ENCODE data around the gene MRTFA. TPM values are rescaled to one million over a fixed set of nuclear protein-coding genes. Genes with fewer than 3 reads are reported as not detected.
A peak's percentile ranks its signal among the peaks of the same experiment; 100 is the strongest.

Gene MRTFA
- total RNA-seq, 1 experiment from 2014 or later = 56.5 TPM

DNA sequence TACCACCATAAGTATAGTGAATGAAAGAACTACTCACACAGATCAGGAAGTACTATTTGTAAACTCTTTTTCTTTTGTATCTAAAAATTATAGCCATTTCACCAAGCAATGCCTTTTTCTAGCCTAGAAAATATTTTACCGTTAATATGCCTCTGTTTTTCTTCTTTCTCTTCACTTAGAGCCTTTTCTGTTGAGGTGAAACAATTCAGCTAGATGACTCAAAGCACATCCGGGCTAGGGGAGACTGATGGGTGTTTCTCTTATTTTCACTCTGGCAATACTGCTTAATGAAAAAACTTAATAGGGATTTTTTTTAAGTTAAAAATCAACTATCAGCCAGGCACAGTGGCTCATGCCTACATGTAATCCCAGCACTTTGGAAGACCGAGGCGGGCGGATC, 172.8 kb downstream of the MRTFA start:
- DNase-seq (ENCODE audit: low spot score) = no peak

DNA sequence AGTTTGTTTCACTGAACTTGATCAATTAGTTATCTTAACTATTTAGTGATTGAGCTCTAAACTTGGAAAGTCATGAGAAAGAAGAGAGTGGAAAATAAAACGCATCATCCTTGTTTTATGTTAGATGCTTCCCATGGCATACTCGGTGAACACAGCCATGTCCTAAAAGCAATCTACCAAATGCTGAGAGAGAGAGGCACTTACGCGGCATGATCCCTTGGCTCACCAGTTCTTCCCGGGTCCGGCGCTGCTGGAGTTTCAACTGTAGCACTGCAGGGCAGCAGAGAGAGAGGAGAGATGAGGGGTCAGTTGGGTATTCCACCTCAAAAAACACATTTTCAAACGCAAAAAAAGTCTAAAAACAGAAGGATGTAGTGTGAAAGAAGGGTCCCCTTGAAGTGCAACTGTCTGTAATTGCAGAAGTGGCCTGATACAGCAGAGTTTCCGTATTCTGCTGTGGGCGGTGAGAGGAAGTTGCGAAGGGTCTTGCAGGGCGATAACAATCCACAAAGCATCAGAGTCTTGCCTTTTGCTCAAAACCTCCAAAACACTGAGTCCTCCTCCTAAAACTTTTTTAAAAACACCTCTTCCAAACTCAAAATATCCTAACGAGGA, 173.4 kb downstream of the MRTFA start:
- no peak for DNase-seq (ENCODE audit: low spot score)

DNA sequence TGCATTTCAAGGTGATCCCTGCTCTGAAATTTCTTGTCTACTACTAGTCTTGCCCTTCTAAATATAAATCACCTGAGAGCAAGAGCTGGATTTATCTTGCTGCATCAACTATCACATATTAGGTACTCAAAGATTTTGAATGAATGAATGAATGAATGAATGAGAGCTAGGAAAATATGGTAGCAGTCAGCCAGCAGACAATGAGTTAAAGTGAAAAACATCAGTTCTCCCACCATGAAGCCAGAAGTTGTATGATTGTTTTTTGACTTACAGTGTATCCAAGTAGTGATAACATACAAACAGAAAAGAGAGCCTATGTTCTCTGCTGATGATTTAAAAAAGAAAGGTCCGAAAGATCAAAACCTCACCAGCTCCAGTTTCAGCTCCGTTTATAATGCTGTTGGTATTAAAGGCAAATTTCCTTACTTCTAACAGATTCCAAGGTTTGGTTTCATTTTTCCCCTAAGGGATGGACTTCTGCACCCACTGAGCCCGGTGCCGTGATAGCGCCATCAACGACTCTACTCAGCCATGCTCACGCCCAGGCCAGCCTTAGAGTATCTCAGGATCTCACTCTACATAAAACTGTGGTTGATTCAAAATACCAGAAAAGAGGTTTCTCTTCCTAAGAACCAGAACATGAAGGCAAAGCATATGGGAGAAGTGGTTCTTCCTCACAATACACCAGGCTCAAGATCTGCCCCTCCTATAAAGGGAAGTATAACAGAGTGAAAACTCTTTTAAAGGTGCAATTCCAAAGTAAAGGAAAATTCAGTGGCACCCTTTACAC, 174.1 kb downstream of the MRTFA start:
- no peak for DNase-seq (ENCODE audit: low spot score)

DNA sequence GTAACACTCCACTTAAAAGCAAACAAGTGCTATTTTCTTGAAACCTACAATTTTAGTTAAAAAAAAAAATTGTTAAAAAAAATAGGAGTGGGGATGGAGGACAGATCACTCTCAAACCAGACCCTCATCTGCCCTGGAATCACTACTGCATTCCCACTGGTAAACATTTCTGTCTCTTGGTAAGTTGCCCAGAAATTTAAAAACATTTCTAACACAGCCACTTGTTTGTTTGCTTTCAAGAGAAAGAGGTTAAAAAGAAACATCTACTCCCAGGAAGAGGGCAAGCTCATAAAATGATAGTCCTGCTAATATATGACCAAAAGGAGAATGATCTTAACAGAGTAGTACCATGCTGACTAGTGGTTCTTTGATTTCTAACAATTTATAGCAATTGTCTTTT, 182.8 kb downstream of the MRTFA start:
- no peak for DNase-seq (ENCODE audit: low spot score)

DNA sequence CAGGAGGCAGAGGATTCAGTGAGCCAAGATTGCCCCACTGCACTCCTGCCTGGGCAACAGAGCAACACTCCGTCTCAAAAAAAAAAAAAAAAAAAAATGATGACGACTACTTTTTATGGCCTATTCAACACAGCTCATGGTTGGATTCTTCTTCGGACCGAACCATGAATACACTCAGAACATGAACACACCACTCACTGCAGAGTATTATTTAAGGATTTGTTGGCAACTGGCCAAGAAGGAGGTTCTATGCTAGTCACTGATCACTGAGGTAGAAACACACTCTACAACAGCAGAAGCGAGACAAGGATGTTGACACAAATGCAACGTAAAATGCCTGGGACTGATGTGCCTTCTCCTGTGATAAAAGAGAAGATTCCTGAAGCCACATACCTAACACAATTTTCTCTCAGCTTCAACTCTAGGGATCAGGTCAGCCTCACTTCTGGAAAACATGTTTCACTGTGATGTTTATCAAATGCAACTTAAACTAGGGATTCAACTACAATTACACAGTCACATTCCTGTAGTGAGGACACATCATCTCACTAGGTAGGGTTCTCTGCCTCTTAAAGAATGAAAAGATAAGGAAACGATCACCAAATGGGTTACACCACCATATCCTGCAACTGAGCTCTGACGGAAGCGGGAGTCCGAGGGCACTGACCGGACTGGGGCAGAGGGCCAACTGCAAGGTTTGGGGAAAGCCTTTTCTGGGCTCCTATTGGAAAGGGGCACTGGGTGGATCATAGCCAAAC, 183.6 kb downstream of the MRTFA start:
- no peak for DNase-seq (ENCODE audit: low spot score)

DNA sequence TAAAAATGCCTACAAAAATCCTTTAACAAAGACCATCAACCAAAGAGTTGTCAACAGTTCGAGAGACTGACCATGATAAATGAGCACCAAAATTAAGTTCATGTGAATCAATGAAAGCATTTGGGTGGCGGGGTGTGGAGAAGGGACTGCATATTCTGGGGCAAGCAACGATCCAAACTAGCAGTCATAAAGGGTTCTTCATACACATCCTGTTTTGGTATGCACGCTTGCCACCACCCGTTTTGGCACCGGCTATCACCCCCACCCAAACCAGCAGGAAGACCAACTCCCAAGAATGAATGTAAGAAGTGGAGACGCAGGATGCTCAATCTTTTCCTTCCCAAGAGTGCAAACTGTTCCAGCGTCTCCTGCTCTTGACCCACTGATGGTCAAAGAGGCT, 185.3 kb downstream of the MRTFA start:
- no peak for DNase-seq (ENCODE audit: low spot score)

DNA sequence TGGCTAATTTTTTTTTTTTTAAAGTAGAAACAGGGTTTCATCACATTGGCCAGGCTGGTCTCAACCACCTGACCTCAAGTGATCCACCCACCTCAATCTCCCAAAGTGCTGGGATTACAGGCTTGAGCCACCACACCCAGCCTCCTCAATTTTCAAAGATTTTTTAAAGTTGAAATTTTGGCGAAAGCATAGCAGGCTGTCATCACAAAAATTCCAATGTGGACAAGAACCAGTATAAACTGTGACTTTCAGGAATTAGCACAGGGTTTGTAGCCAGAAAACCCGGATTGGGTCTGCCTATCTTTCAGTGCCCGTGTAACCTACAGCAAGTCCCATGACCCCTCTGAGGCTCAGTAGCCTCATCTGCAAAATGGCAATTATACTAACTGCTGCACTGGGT, 185.9 kb downstream of the MRTFA start:
- DNase-seq (ENCODE audit: low spot score) = no peak

DNA sequence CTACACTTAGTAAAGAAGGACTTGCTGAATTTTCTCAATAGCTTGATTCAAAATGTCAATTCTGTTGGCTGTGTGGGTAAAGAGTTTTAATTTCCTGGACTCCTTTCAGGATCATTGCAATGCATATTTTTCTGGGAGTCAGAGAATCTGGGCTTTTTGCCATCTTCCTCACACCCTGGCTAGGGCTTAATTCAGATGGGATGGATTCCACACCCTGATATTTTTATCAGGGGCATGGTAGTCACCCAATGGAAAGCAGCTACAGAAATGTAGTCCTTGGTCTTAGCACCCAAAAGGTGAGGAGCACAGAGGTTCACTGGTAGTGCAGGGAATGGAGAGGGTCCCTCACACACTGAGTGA, 186.9 kb downstream of the MRTFA start:
- peak; percentile 21 for DNase-seq (ENCODE audit: low spot score)

DNA sequence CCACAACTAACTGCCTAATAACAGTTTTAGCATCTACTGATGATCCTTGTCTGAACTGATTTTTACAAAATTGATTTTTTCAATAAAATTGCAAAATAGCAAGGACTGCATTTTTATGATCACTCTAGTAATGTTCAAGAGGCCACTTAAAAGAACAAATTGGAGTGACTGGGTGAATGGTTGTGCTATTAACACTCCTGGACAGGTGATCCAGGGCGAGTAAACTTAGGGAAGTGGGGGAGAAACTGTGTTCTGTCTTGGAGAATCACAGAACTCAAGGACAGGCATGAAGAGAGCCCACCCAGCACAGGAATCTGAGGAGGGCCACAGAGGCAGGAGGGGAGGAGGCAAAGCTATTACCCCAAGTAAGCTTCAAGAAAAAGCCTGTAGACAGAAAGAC, 190.3 kb downstream of the MRTFA start:
- no peak for DNase-seq (ENCODE audit: low spot score)

DNA sequence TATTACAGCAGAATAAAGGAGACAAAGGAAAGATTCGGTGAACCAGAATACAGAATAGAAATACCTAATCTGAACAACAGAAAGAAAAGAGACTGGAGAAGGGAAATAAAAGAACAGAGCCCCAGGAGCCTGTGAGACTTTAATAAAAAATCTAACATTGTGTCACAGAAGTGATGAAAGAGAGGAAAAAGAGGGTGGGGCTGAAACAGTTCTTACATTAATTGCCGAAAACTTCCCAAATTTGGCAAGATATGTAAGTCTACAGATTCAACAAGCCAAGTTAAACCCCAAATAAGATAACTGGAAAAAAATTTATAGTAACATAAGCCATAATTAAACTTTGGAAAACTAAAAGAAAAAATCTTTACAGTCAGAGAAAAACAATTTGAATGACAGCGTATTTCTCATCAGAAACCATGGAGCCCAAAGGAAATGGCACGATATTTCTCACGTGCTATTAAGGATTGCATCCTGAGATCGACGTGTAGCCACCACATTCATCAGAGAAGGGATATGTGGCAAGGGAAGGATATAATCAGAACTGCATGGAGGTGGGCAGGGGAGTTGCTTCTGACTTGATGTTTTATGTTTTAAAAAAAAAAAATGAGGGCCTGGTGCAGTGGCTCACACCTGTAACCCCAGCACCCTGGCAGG, 192.2 kb downstream of the MRTFA start:
- no peak for DNase-seq (ENCODE audit: low spot score)

DNA sequence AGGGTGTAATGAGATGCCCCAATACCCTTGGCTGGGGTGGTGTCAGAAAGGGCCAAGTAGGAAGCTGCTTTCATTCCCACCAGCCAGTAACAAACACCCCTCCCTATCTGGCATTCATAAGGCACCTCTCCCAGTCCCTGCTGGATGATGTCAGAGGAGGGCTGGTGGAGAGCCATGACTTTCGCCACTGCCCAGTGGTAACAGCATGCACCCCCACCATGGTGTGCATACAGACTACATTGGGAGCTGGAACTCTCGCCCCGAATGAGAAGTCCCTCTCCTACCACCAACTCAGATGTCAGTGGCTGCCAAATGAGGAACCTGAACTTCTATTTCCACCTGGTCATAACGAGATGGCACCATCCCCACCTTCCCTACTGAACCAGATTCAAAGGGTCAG, 192.8 kb downstream of the MRTFA start:
- DNase-seq (ENCODE audit: low spot score) = no peak

DNA sequence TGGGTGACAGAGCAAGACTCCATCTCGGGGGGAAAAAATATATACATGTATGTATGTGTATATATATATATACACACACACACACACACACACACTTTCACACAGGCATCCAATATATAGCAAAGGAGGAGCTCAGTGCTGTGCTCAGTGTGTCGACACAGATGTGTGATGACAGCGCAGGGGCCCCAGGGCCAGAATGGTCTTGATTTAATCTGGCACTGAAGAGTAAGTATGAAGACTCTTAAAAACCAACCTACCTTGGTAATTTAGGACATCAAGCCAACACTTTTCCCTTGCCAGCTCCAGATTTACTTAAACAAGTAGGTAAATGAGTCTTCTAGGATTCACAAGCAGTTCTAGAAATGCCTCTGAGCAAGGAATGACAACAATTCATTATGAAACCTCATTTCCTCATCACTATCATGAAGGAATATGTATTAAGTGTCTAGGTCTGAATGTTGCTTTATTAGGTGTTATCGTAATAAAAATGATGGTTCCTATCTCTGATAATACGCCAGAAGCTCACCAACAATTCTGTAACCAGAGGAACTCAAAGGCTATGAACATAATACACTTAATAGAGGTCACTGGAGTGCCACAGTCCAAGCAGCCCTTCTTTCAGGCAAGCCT, 194.6 kb downstream of the MRTFA start:
- DNase-seq (ENCODE audit: low spot score) = no peak

DNA sequence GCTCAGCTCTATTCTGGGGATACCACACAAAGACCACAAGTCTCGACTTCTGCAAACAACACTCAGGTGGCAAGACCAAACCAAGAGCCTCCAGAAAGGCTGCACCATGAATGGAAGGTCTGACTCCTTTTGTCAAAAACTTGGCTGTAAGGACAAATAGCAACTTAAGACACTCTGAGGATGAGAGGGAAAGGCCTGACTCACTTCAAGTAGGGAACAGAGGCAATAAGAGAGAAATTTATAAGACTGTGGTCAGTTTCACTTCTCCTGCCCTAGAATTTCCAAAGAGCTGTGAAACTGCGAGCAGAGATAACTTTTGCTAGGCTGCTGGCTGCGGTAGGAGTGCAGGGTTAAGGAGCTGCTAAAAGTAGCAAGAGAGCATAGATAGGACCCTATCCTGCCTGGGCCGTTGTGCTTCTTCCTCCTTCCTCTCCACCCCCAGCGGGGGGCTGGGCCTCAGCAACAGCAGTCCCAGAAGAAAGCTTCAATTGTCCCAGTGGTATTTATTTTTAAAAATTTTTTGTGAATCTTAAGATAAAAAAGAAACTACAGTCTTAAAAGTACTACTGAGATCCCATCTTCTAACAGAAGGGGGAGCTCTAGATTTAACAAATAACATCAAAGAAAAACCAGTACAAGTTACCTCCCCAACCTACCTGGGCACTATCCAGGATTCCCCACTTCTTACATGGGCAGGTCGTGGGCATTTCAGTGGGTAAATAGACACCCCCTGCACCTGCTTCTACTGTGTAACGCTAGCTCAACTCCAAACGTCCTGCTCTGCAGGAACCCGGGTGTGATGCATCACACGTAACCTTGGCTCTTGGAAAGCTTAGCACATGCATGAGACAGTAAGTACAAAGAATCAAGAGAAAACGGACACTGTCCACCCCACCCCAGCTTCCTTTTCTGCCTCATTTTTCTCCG, 199.8 kb downstream of the MRTFA start:
- peak; percentile 21 for DNase-seq (ENCODE audit: low spot score)

DNA sequence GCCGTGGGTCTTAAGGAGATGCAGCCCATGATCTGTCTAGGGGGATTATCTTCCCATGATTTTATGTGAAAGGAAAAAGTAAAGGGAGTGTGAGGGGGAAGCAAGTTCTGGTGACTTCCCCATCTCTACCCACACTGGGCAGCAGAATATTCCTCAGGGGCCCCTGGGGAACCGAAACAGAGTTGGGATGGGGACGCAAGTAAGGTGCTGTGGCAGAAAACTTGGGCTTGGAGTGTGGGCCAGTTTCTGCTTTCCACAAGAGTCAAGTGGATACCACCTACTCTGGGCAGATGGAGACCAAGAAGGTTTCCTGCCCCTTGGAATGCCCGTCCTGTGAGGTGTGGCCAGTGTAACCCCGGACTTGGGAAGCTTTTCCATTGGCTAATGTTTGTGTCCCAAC, 201.8 kb downstream of the MRTFA start:
- DNase-seq (ENCODE audit: low spot score) = no peak

DNA sequence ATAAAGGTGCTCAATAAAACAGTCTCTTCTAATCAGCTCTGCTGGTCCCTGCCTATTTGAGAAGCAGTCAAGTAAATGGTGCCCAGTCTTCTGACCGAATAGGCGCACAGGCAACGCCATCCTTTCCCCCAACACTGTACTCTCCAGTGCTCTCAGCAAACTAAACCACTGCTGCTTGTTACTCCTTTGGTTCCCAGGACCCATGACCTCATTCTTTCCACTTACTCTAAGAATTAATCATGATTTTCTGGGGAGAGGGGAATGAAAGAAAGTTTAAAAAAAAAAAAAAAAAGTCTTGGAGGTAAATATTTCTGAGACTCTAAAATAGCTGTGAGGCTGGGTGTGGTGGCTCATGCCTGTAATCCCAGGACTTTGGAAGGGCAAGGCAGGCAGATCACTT, 202.4 kb downstream of the MRTFA start:
- DNase-seq (ENCODE audit: low spot score) = no peak

DNA sequence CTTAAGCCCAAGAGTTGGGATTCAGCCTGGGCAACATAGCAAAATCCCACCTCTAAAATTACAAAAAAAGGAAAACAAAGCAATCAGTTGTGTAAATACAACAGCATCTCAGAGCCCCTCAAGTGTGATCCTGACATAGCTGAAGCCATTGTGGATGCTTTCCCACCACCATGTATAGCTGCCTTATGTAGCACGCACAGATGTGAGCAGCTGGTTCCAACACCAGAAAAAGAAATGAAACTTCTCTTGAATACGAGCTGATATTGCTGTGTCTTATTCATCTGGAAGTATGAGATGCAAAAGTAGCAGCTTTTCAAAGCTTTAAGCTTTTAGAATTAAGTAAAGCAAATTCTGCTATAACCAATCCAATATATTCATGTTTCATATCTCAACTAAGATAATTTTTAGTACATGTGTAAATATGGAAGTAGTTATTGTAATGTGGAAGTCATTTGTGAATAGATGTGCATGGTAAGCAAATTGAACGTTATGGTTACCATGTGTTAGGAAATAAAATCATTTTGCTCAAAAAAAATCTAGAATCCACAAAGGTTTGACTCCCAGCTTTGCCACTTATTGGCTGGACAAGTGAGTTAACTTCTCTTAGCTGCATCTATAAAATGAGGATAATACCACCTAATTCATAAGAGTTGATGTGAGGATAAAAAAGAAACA, 203.0 kb downstream of the MRTFA start:
- no peak for DNase-seq (ENCODE audit: low spot score)

DNA sequence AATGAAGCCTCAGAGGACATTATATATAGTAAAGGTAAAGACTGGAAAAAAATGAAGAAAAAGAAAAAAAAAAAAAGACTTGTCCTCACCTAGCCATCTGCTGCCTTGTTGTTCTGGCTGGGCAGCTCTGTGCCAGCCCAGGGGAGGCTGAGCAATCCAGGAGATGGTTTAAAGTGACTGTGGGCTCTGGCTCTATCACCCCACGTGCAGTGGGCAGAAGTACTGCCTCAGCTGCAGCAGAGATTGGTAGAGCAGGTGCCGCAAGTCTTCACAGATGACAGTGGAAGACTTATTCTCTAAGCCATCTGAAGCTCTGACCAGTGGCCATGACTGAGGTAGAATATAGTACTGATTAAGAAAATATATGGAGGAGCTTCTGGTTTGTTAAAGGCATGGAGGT, 203.9 kb downstream of the MRTFA start:
- DNase-seq (ENCODE audit: low spot score) = no peak

DNA sequence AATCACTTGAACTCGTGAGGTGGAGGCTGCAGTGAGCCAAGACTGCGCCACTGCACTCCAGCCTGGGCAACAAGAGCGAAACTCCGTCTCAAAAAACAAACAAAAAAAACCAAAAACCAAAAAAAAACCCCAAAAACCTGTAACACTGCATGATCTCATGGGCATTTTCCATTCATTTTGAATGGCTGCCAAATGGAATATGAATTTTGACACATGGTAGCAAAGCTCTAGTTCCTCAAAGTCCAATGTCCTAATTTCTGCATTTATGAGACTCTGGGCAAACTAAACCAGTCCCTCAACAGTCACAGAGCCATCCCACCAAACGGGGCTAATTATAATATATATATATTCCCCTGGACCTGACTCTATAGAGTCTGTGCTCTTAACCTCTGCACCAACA, 204.4 kb downstream of the MRTFA start:
- no peak for DNase-seq (ENCODE audit: low spot score)

DNA sequence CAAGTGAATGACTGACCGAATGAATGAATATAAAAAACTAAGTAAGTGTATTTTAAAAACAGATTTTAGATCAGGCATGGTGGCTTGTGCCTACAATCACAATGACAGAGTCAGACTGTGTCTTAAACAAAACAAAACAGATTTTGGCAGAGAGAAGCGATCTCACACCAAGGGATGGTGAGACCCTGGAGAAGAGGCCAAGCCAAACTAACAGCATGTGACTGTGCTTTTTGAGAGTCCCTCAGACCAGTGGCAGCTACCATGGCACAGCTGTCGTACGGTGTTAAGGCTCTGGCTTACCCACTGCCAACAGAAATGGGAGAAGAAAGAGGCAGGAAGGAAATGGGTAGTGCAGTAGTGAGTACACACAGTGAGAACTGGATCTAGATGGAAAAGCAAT, 205.5 kb downstream of the MRTFA start:
- no peak for DNase-seq (ENCODE audit: low spot score)

DNA sequence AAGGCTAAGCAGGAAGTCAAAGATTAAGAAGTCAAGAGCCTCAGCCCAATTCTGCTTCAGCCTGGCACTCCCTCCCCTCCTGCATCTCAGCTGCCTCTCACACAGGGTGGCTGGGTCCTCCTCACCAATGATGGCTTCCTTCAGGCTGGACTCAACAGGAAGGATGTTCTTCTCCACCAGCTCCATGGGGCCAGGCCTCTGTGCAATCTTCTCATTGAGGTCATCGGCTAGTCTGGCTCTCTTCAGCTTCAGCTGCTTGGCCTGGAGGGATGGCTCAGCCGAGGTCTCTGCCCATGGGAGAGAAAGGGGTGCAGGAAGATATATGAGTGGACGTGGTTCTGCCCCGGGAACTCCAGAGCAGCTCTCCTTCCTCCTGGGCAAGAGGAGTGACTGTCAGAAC, 207.0 kb downstream of the MRTFA start:
- DNase-seq (ENCODE audit: low spot score) = no peak
